ENCODE results near the gene HAUS8. TPM values are rescaled to one million over a fixed set of nuclear protein-coding genes. Genes with fewer than 3 reads are reported as not detected.
"Not testable (repeated sequence)": the region's sequence is repeated elsewhere in the genome, so short reads cannot be mapped to it uniquely, and the experiment has no call there.

The HAUS8 gene
- total and polyA plus RNA-seq, 2 donors (not counting 1 experiment from before 2014, with no cell fraction given): 17.6 to 24.9 TPM

- Histone ChIP-seq H3K4me2 (replicated peaks; ENCODE audit: low read depth, low read length, poor library complexity, severe bottlenecking) (peak overlapping the region; percentile 95), H3K4me3 (ENCODE audit: control extremely low read depth in 1 of 5, extremely low read depth in 1 of 5, insufficient read depth in 1 of 5, low read depth in 2 of 5, low read length in 4 of 5) (peak overlapping the region; percentile 27 to 67 (median 47)), H4K20me1 (ENCODE audit: control insufficient read depth, insufficient read depth, low read length, poor library complexity, severe bottlenecking) (no peaks in the 10 kb centered on the region), H3K36me3 (replicated peaks in 1 of 2; ENCODE audit: control extremely low read depth in 1 of 2, control insufficient read depth in 1 of 2, extremely low read depth in 1 of 2, insufficient read depth in 2 of 2, low read length in 1 of 2) (no peaks in the 10 kb centered on the region), H3K27ac (ENCODE audit: low read length in 2 of 2) (no peak overlapping the region), H3K79me2 (ENCODE audit: control insufficient read depth, insufficient read depth, low read length) (no peaks in the 10 kb centered on the region), H3K9ac (ENCODE audit: low read length) (peak overlapping the region; percentile 65), H3K9me3 (ENCODE audit: control extremely low read depth in 1 of 3, control insufficient read depth in 2 of 3, insufficient read depth in 1 of 3, low read length in 2 of 3) (peaks cover 0 to 42% (median 19%) of the 10 kb centered on the region in 3 donors), H2AFZ (ENCODE audit: insufficient read depth, low read depth, low read length, poor library complexity, severe bottlenecking) (peak overlapping the region; percentile 82), H3K27me3 (replicated peaks in 1 of 4; ENCODE audit: control extremely low read depth in 1 of 4, control insufficient read depth in 3 of 4, insufficient read depth in 4 of 4, low read length in 3 of 4) (peaks cover 0 to 42% (median 14%) of the 10 kb centered on the region in 4 experiments), H3K4me1 (ENCODE audit: control insufficient read depth in 2 of 2, insufficient read depth in 2 of 2, low read length in 2 of 2) (peaks cover 11 to 15% of the 10 kb centered on the region in 2 donors)
- H3K4me3 Mint-ChIP-seq: peak overlapping the region; percentile 87
- intact Hi-C loops (cut with micrococcal nuclease): no loop called here
- WGBS (ENCODE audit: insufficient coverage): 3% methylated on average over 35 of the region's 40 CpGs
- H3K9me3 Mint-ChIP-seq (ENCODE audit: insufficient read depth): peaks cover 10% of the 10 kb centered on the region
- ChIA-PET POLR2A (no interaction called here), CTCF (no interaction called here)
- peaks cover 13% of the 10 kb centered on the region for H3K4me1 Mint-ChIP-seq
- TF ChIP-seq CTCF (IDR thresholded peaks at IDR 0.05) (no peak), EZH2 (IDR thresholded peaks at IDR 0.05; ENCODE audit: borderline replicate concordance, insufficient read depth, low read depth, low read length, poor library complexity, severe bottlenecking) (no peak)
- H3K27ac Mint-ChIP-seq: no peak overlapping the region
- ATAC-seq (ENCODE audit: low read depth) (peak; percentile 45), DNase-seq (peak; percentile 63)
- peaks cover 41% of the 10 kb centered on the region for H3K27me3 Mint-ChIP-seq
Measured at GRCh38 chr19:17025991-17026658, 49.1 kb downstream of the HAUS8 start.

- no peaks in the 10 kb centered on the region for H3K79me2 ChIP-seq (ENCODE audit: control insufficient read depth, insufficient read depth, low read length)
- H3K27ac ChIP-seq (ENCODE audit: low read length in 2 of 2): no peak overlapping the region
- peaks cover 13% of the 10 kb centered on the region for H3K4me1 Mint-ChIP-seq
- H3K4me3 ChIP-seq (ENCODE audit: control extremely low read depth in 1 of 5, extremely low read depth in 1 of 5, insufficient read depth in 1 of 5, low read depth in 2 of 5, low read length in 4 of 5): no peak overlapping the region
- H3K9ac ChIP-seq (ENCODE audit: low read length): no peak overlapping the region
- peaks cover 0 to 47% (median 23%) of the 10 kb centered on the region in 3 donors for H3K9me3 ChIP-seq (ENCODE audit: control extremely low read depth in 1 of 3, control insufficient read depth in 2 of 3, insufficient read depth in 1 of 3, low read length in 2 of 3)
- peaks cover 36% of the 10 kb centered on the region for H3K27me3 Mint-ChIP-seq
- peaks cover 0 to 37% (median 14%) of the 10 kb centered on the region in 4 experiments for H3K27me3 ChIP-seq (replicated peaks in 1 of 4; ENCODE audit: control extremely low read depth in 1 of 4, control insufficient read depth in 3 of 4, insufficient read depth in 4 of 4, low read length in 3 of 4)
- H3K4me1 ChIP-seq (ENCODE audit: control insufficient read depth in 2 of 2, insufficient read depth in 2 of 2, low read length in 2 of 2): peaks cover 11 to 15% of the 10 kb centered on the region in 2 donors
- TF ChIP-seq CTCF (IDR thresholded peaks at IDR 0.05): no peak
- no peak for TF ChIP-seq EZH2 (IDR thresholded peaks at IDR 0.05; ENCODE audit: borderline replicate concordance, insufficient read depth, low read depth, low read length, poor library complexity, severe bottlenecking)
- POLR2A ChIA-PET: no interaction called here
- H3K36me3 ChIP-seq (replicated peaks in 1 of 2; ENCODE audit: control extremely low read depth in 1 of 2, control insufficient read depth in 1 of 2, extremely low read depth in 1 of 2, insufficient read depth in 2 of 2, low read length in 1 of 2): no peaks in the 10 kb centered on the region
- H3K9me3 Mint-ChIP-seq (ENCODE audit: insufficient read depth): peaks cover 12% of the 10 kb centered on the region
- H3K4me3 Mint-ChIP-seq: peak overlapping the region; percentile 87
- peak overlapping the region; percentile 95 for H3K4me2 ChIP-seq (replicated peaks; ENCODE audit: low read depth, low read length, poor library complexity, severe bottlenecking)
- WGBS (ENCODE audit: insufficient coverage): 95% methylated on average over 3 of the region's 6 CpGs
- H3K27ac Mint-ChIP-seq: no peak overlapping the region
- intact Hi-C loops (cut with micrococcal nuclease): no loop called here
- DNase-seq: no peak
- H4K20me1 ChIP-seq (ENCODE audit: control insufficient read depth, insufficient read depth, low read length, poor library complexity, severe bottlenecking): no peaks in the 10 kb centered on the region
- no peak for ATAC-seq (ENCODE audit: low read depth)
- H2AFZ ChIP-seq (ENCODE audit: insufficient read depth, low read depth, low read length, poor library complexity, severe bottlenecking): no peak overlapping the region
- CTCF ChIA-PET: no interaction called here
Measured at GRCh38 chr19:17025361-17025760, 49.9 kb downstream of the HAUS8 start.

- Histone ChIP-seq H3K4me1 (ENCODE audit: control insufficient read depth in 2 of 2, insufficient read depth in 2 of 2, low read length in 2 of 2) (peaks cover 11 to 15% of the 10 kb centered on the region in 2 donors), H3K27me3 (replicated peaks in 1 of 4; ENCODE audit: control extremely low read depth in 1 of 4, control insufficient read depth in 3 of 4, insufficient read depth in 4 of 4, low read length in 3 of 4) (peaks cover 0 to 36% (median 14%) of the 10 kb centered on the region in 4 experiments), H3K9me3 (ENCODE audit: control extremely low read depth in 1 of 3, control insufficient read depth in 2 of 3, insufficient read depth in 1 of 3, low read length in 2 of 3) (peaks cover 0 to 47% (median 23%) of the 10 kb centered on the region in 3 donors)
- H3K36me3 ChIP-seq (replicated peaks in 1 of 2; ENCODE audit: control extremely low read depth in 1 of 2, control insufficient read depth in 1 of 2, extremely low read depth in 1 of 2, insufficient read depth in 2 of 2, low read length in 1 of 2); H3K79me2 ChIP-seq (ENCODE audit: control insufficient read depth, insufficient read depth, low read length); CTCF ChIA-PET; POLR2A ChIA-PET; H3K9ac ChIP-seq (ENCODE audit: low read length); H3K27ac Mint-ChIP-seq; intact Hi-C loops (cut with micrococcal nuclease); ATAC-seq (ENCODE audit: low read depth); H3K27ac ChIP-seq (ENCODE audit: low read length in 2 of 2); H3K4me3 ChIP-seq (ENCODE audit: control extremely low read depth in 1 of 5, extremely low read depth in 1 of 5, insufficient read depth in 1 of 5, low read depth in 2 of 5, low read length in 4 of 5); H4K20me1 ChIP-seq (ENCODE audit: control insufficient read depth, insufficient read depth, low read length, poor library complexity, severe bottlenecking); H2AFZ ChIP-seq (ENCODE audit: insufficient read depth, low read depth, low read length, poor library complexity, severe bottlenecking); H3K4me2 ChIP-seq (replicated peaks; ENCODE audit: low read depth, low read length, poor library complexity, severe bottlenecking); DNase-seq; H3K4me3 Mint-ChIP-seq: not testable (repeated sequence)
- 85% methylated on average over 5 of the region's 8 CpGs for WGBS (ENCODE audit: insufficient coverage)
- Mint-ChIP-seq H3K9me3 (ENCODE audit: insufficient read depth) (peaks cover 12% of the 10 kb centered on the region), H3K4me1 (peaks cover 13% of the 10 kb centered on the region), H3K27me3 (peaks cover 36% of the 10 kb centered on the region)
Measured at GRCh38 chr19:17024941-17025340, 50.3 kb downstream of the HAUS8 start.
